Heart left ventricle (tissue), 16 donors: Measurements from ENCODE around the gene GBP1. TPM values are rescaled to one million over a fixed set of nuclear protein-coding genes. Genes with fewer than 3 reads are reported as not detected.
A peak's percentile ranks its signal among the peaks of the same experiment; 100 is the strongest.

Experiments used
- ATAC-seq, 4 donors: fragments of 200-7000 bp; cut with Tn5 transposase; one replicate each; pipeline ENCODE4 v1.9.1; 2020 to 2022; ENCODE audit warnings: moderate library complexity in 4 of 4, mild to moderate bottlenecking in 3 of 4, moderate number of reproducible peaks in 1 of 4
- DNase-seq, 5 donors: peaks; one replicate each; pipeline ENCODE4 v3.0.0-alpha.2; 2020
- H3K27ac ChIP-seq, 12 donors: fragments of 200-600 bp; sonication (generic) in 4 of 12; one replicate each; pipeline versions ENCODE4 v1.5.0 to v1.8.0; 2016 to 2022; ENCODE audit warnings: mild to moderate bottlenecking in 2 of 12
- H3K27me3 ChIP-seq, 9 donors: fragments of 200-600 bp; sonication (generic) in 2 of 9; one replicate each; pipeline versions ENCODE4 v1.5.1 to v1.8.0; 2016 to 2022; ENCODE audit warnings: mild to moderate bottlenecking in 3 of 9
- H3K36me3 ChIP-seq, 9 donors: fragments of 200-600 bp; sonication (generic) in 2 of 9; one replicate each; pipeline versions ENCODE4 v1.5.0 to v1.8.0; 2018 to 2022; ENCODE audit warnings: mild to moderate bottlenecking in 2 of 9
- H3K4me1 ChIP-seq, 12 donors: fragments of 200-600 bp; sonication (generic) in 4 of 12; one replicate each; pipeline versions ENCODE4 v1.5.0 to v1.8.0; 2016 to 2022; ENCODE audit warnings: mild to moderate bottlenecking in 3 of 12
- H3K4me3 ChIP-seq, 12 donors: fragments of 200-600 bp; sonication (generic) in 4 of 12; one replicate each; pipeline versions ENCODE4 v1.5.0 to v1.8.0; 2017 to 2022; ENCODE audit warnings: mild to moderate bottlenecking in 9 of 12, moderate library complexity in 4 of 12
- H3K9me3 ChIP-seq, 12 donors: fragments of 200-600 bp; sonication (generic) in 4 of 12; one replicate each; pipeline versions ENCODE4 v1.5.0 to v1.8.0; 2016 to 2022; ENCODE audit warnings: mild to moderate bottlenecking in 1 of 12
- POLR2A ChIP-seq, 2 donors: fragments of 450-650 bp; IDR thresholded peaks; one replicate each; pipeline ENCODE4 v1.6.1; 2017; ENCODE audit warnings: antibody characterized with exemption in 2 of 2, mild to moderate bottlenecking in 2 of 2, moderate library complexity in 2 of 2
- WGBS, 4 donors: extraction: QIAGEN DNeasy Blood & Tissue Kit in 2 of 4; methylation state at CpG; one replicate each; pipeline versions ENCODE4 v1.1.5 to v1.1.7; 2013 to 2018; 5-methylcytosine and 5-hydroxymethylcytosine counted together
- intact Hi-C, 10 donors: fragments of 100-400 bp; cut with DNase I; formaldehyde crosslinking; loops; one replicate each; pipeline versions ENCODE4 v1.11.1 to v1.14.2; 2022
- polyA plus RNA-seq, 2 donors: library from polyadenylated mRNA; stranded (reverse); fragments of 200-250 nt; gene quantifications; one replicate each; pipeline ENCODE4 v1.2.3, GENCODE V29; 2013
- total RNA-seq, 9 donors: library from RNA; depleted of rRNA in 2 of 9; stranded (reverse); fragments of >200 nt in 2 of 9; fragmentation: NEBNext Ultra II Directional in 3 of 9; extraction: Animal tissue kit (Norgen Biotek cat#: 25700) in 3 of 9; gene quantifications; one replicate each; pipeline versions ENCODE4 v1.1.0 to v1.2.4, GENCODE V29; 2016 to 2023
- TF ChIP-seq, protein P1 (sequence below), 12 donors: fragments of 200-600 bp; sonication (generic) in 4 of 12; IDR thresholded peaks; one replicate each; pipeline versions ENCODE4 v1.5.0 to v1.8.0; 2018 to 2022; ENCODE audit warnings: antibody characterized with exemption in 12 of 12, mild to moderate bottlenecking in 5 of 12
- donor health status: ischemic (EF 13 %, LVEDD 7.1; RV severe dilation, severe dysfunction).
- donor health status: healthy with polysubstance abuse.
- donor health status: DM: no; HTN: yes; CAD: no.
- donor health status: DM: no; HTN: no; CAD: no.
- donor health status: ischemic (EF 25% LVEDD 6.9; RV normal size, moderate dysfunction).
- donor health status: ischemic (EF 25% LVEDD 5.7; RV mildly dilated, moderate dysfunction).
- donor health status: healthy.
- donor health status: DM: yes; HTN: yes; CAD: no.
- donor health status: ischemic (EF 35%, LVEDD 5.7; RV mildly dilated, moderate dysfunction).
- donor health status: nonischemic (EF 11% LVEDD 7.7; RV severe dilation, severe dysfunction).
- donor health status: DM: yes; HTN: yes; CAD: no.
- donor health status: PGD.
- donor health status: ischemic (EF 29% LVEDD 5.4; RV normal size, mild dysfunction).
- donor health status: nonischemic (EF 23%, LVEDD 6.1; RV moderate dilation, normal function).

The GBP1 gene
- total and polyA plus RNA-seq, 11 donors = 3.6 to 170 (median 5.8) TPM

DNA sequence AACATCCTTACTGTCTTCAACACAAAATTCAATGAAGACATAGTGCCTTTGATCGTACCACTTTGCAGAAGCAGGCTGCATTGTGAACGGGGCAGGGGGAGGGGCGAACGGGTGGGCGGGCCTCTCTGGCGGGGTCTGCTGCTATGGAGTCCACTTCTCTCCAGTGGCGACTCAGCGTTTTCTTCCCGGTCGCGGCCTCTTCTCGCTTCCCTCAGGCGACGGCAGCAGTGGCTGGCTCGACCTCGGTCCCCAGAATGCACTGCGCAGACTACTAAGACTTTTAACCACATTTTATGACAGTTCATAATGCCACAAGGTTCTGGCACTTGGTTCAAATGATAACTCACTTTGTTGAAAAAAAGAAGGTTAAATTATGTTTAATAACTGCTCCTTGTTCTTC lies 39.7 kb upstream of the GBP1 start:
- H3K27me3 ChIP-seq = no peaks in the 10 kb centered on the region
- no peaks in the 10 kb centered on the region for H3K4me1 ChIP-seq
- intact Hi-C loops = no loop called here
- DNase-seq (peak in 1 of 5 donors; percentile 54), ATAC-seq (no peak)
- no peak overlapping the region for H3K4me3 ChIP-seq
- TF ChIP-seq, protein P1, sequence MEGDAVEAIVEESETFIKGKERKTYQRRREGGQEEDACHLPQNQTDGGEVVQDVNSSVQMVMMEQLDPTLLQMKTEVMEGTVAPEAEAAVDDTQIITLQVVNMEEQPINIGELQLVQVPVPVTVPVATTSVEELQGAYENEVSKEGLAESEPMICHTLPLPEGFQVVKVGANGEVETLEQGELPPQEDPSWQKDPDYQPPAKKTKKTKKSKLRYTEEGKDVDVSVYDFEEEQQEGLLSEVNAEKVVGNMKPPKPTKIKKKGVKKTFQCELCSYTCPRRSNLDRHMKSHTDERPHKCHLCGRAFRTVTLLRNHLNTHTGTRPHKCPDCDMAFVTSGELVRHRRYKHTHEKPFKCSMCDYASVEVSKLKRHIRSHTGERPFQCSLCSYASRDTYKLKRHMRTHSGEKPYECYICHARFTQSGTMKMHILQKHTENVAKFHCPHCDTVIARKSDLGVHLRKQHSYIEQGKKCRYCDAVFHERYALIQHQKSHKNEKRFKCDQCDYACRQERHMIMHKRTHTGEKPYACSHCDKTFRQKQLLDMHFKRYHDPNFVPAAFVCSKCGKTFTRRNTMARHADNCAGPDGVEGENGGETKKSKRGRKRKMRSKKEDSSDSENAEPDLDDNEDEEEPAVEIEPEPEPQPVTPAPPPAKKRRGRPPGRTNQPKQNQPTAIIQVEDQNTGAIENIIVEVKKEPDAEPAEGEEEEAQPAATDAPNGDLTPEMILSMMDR (IDR thresholded peaks at IDR 0.05) = no peak
- no peak for TF ChIP-seq POLR2A (IDR thresholded peaks at IDR 0.05)
- H3K36me3 ChIP-seq = peaks cover 0 to 56% (median 51%) of the 10 kb centered on the region in 9 donors
- 91 to 96% (median 95%) methylated on average over 17 of the region's 17 CpGs for WGBS, 4 donors
- no peak overlapping the region for H3K27ac ChIP-seq
- no peaks in the 10 kb centered on the region for H3K9me3 ChIP-seq

DNA sequence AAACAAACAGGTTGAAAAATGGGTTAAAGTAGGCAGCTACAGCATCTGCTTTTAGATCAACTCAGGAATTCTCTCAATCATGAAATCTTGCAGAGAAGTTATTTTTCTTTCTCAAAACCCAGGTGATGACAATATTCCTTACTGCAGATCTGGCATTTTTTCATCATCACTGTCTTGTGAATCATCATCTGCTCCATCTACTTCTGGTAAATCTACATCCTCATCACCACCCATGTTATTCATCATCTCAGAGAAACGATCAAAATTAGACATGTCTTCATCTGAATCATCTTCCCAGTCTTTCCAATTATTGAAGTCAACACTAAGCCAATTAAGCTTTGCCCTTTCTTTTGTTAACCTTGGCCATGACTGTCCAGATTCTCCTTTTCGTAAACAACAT lies 39.1 kb upstream of the GBP1 start:
- Histone ChIP-seq H3K4me1 (no peaks in the 10 kb centered on the region), H3K27me3 (no peaks in the 10 kb centered on the region), H3K27ac (no peak overlapping the region), H3K9me3 (no peaks in the 10 kb centered on the region), H3K36me3 (peaks cover 0 to 51% (median 46%) of the 10 kb centered on the region in 9 donors), H3K4me3 (no peak overlapping the region)
- ATAC-seq (no peak), DNase-seq (no peak)
- 91 to 98% (median 93%) methylated on average over 2 of the region's 2 CpGs for WGBS, 4 donors
- no peak for TF ChIP-seq POLR2A (IDR thresholded peaks at IDR 0.05)
- TF ChIP-seq, protein P1 (IDR thresholded peaks at IDR 0.05) = no peak
- intact Hi-C loops = no loop called here

DNA sequence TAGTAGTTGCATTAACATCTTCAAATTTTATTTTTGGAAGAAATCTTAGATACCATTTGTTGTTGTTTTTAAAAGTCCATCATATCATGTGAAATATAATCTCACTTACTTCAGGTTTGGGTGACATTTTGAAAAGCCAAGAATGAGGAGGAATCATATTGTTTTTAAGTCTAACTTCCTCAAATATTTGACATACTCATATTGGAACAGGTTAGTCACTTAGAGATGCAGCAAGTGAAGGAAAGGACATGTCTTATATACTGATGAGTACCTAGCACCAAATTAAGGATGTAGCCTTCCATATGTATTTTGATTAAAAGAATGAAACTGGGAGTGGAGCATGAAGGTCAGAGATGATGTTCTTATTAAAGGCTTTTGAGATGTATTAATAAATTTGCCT lies 37.0 kb upstream of the GBP1 start:
- Histone ChIP-seq H3K36me3 (peaks cover 0 to 30% (median 24%) of the 10 kb centered on the region in 9 donors), H3K27ac (no peak overlapping the region), H3K4me1 (no peaks in the 10 kb centered on the region), H3K27me3 (no peaks in the 10 kb centered on the region), H3K9me3 (no peaks in the 10 kb centered on the region), H3K4me3 (no peak overlapping the region)
- no peak for DNase-seq
- no peak for ATAC-seq
- TF ChIP-seq, protein P1 (IDR thresholded peaks at IDR 0.05) = no peak
- no peak for TF ChIP-seq POLR2A (IDR thresholded peaks at IDR 0.05)
- intact Hi-C loops = no loop called here

DNA sequence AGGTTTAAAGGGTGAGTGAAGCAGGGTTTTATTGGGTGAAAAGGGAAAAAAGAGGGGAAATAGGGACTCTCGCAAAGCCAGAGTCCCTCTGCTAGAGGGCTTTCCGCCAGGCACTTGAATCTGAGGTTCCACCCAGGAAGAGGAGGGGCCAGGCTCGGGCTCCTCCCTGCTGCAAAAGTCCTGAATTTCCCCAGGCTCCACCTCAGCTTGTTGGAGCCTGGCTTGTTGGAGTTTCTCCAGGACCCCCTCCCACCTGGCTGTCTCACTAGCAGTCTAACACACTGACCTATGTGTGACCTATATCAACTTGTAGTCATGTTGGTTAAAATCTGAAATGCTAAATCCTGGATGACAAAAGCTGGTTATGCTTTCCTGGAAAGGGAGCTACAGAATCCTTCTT lies 35.4 kb upstream of the GBP1 start:
- intact Hi-C loops = no loop called here
- H3K27me3 ChIP-seq = no peaks in the 10 kb centered on the region
- TF ChIP-seq POLR2A (IDR thresholded peaks at IDR 0.05) = no peak
- TF ChIP-seq, protein P1 (IDR thresholded peaks at IDR 0.05) = no peak
- 79 to 89% (median 86%) methylated on average over 3 of the region's 3 CpGs for WGBS, 4 donors
- ATAC-seq (no peak), DNase-seq (no peak)
- no peak overlapping the region for H3K4me3 ChIP-seq
- no peak overlapping the region for H3K27ac ChIP-seq
- H3K36me3 ChIP-seq = peaks cover 0 to 14% (median 12%) of the 10 kb centered on the region in 9 donors
- no peaks in the 10 kb centered on the region for H3K4me1 ChIP-seq
- H3K9me3 ChIP-seq = peaks cover 0 to 10% (median 2%) of the 10 kb centered on the region in 12 donors
